K562 (cell line): ENCODE measurements around the gene SLC16A4. TPM values are rescaled to one million over a fixed set of nuclear protein-coding genes. Genes with fewer than 3 reads are reported as not detected.
A peak's percentile ranks its signal among the peaks of the same experiment; 100 is the strongest.

ENCODE experiments used
- CBX1 ChIP-seq: sonication (generic); IDR thresholded peaks from 2 replicates; pipeline ENCODE4 v1.6.1; 2016; ENCODE audit warnings: antibody characterized with exemption, low read depth, mild to moderate bottlenecking
- CEBPG ChIP-seq, 3 experiments: fragments of 200-800 bp in 1 of 3; sonication (Bioruptor generic) in 1 of 3; sonication (generic) in 1 of 3; formaldehyde crosslinking in 1 of 3; IDR thresholded peaks in 2 of 3; conservative IDR thresholded peaks in 1 of 3; 2 replicates each; pipeline versions ENCODE4 v1.6.1 to v1.8.0; 2016 to 2022; ENCODE audit warnings: missing compliant biosample characterization in 2 of 3, missing genetic modification characterization in 2 of 3, mild to moderate bottlenecking in 1 of 3, missing genetic modification reagents in 1 of 3
- CTBP1 ChIP-seq: fragments of 450-650 bp; IDR thresholded peaks from 2 replicates; pipeline ENCODE4 v1.6.1; 2016; ENCODE audit warnings: borderline replicate concordance
- MAZ ChIP-seq, 2 experiments: fragments of 450-650 bp in 1 of 2; sonication (generic) in 1 of 2; formaldehyde crosslinking; IDR thresholded peaks in 1 of 2; conservative IDR thresholded peaks in 1 of 2; 2 replicates each; pipeline versions ENCODE4 v1.4.0 to v1.5.0; 2020; ENCODE audit warnings: mild to moderate bottlenecking in 1 of 2, missing genetic modification reagents in 1 of 2
- MLLT1 ChIP-seq, 2 experiments: fragments of 450-650 bp; IDR thresholded peaks; 2 replicates each; pipeline ENCODE4 v1.6.1; 2016
- MTA3 ChIP-seq: fragments of 450-650 bp; formaldehyde crosslinking; IDR thresholded peaks from 2 replicates; pipeline ENCODE4 v1.6.1; 2017; ENCODE audit warnings: mild to moderate bottlenecking, borderline replicate concordance
- NKRF ChIP-seq: fragments of 450-650 bp; IDR thresholded peaks from 2 replicates; pipeline ENCODE4 v1.6.1; 2016; ENCODE audit warnings: borderline replicate concordance
- NR2C2 ChIP-seq, 2 experiments: fragments of 200-800 bp in 1 of 2; sonication (Bioruptor generic) in 1 of 2; sonication (generic) in 1 of 2; formaldehyde crosslinking in 1 of 2; IDR thresholded peaks; 2 replicates each; pipeline versions ENCODE4 v1.6.1 to v1.8.0; 2016 to 2022; ENCODE audit warnings: mild to moderate bottlenecking in 1 of 2, missing compliant biosample characterization in 1 of 2, missing genetic modification characterization in 1 of 2, missing genetic modification reagents in 1 of 2
- NRF1 ChIP-seq, 2 experiments: fragments of 450-650 bp; IDR thresholded peaks in 1 of 2; conservative IDR thresholded peaks in 1 of 2; 2 replicates each; pipeline ENCODE4 v1.6.1; 2014; ENCODE audit warnings: mild to moderate bottlenecking in 2 of 2
- PCBP2 ChIP-seq: fragments of 200-400 bp; formaldehyde crosslinking; IDR thresholded peaks from 2 replicates; pipeline ENCODE4 v1.6.1; 2018; ENCODE audit warnings: low read length, low read depth, mild to moderate bottlenecking, moderate library complexity; ENCODE audit not compliant: poor library complexity, severe bottlenecking
- POLR2A ChIP-seq: fragments of 450-650 bp; conservative IDR thresholded peaks from 2 replicates; pipeline ENCODE4 v1.6.1; 2016
- SP1 ChIP-seq: sonication (generic); formaldehyde crosslinking; IDR thresholded peaks from 2 replicates; pipeline ENCODE4 v1.8.1; 2022; ENCODE audit warnings: mild to moderate bottlenecking, missing genetic modification reagents
- ZBTB11 ChIP-seq, 3 experiments: fragments of 200-800 bp in 1 of 3; fragments of 250-450 bp in 1 of 3; fragments of 450-650 bp in 1 of 3; sonication (Bioruptor Pico) in 1 of 3; sonication (Bioruptor generic) in 1 of 3; formaldehyde crosslinking in 1 of 3; IDR thresholded peaks; 2 replicates each; pipeline versions ENCODE4 v1.6.1 to v1.8.0; 2016 to 2022; ENCODE audit warnings: mild to moderate bottlenecking in 2 of 3, missing genetic modification characterization in 2 of 3, missing compliant biosample characterization in 1 of 3, moderate library complexity in 1 of 3
- ZBTB17 ChIP-seq: fragments of 450-650 bp; formaldehyde crosslinking; IDR thresholded peaks from 2 replicates; pipeline ENCODE4 v1.4.0; 2020; ENCODE audit warnings: mild to moderate bottlenecking
- ZFP91 ChIP-seq: sonication (generic); formaldehyde crosslinking; IDR thresholded peaks from 2 replicates; pipeline ENCODE4 v1.8.0; 2022; ENCODE audit warnings: mild to moderate bottlenecking, missing genetic modification reagents
- ZNF316 ChIP-seq: fragments of 450-650 bp; IDR thresholded peaks from 2 replicates; pipeline ENCODE4 v1.6.1; 2016
- polyA plus RNA-seq, 8 experiments: library from polyadenylated mRNA; depleted of rRNA in 4 of 8; stranded (reverse) in 5 of 8; unstranded in 3 of 8; fragments of >200 nt; fragmentation: Nextera tagmentation in 2 of 8; fragmentation: Illumina TruSeq in 1 of 8; extraction: Ambion mirVana in 2 of 8; extraction: Trizol in 1 of 8; gene quantifications; 2 replicates each; pipeline versions ENCODE4 v1.2.1 to v1.2.3, GENCODE V29; 2011 to 2014; ENCODE audit warnings: inconsistent platforms in 1 of 8, missing spikeins in 1 of 8
- total RNA-seq, 7 experiments: library from RNA; depleted of rRNA in 6 of 7; stranded (reverse); fragments of >200 nt in 6 of 7; fragmentation: Illumina TruSeq in 2 of 7; extraction: Trizol in 2 of 7; gene quantifications; 2 replicates each; pipeline versions ENCODE4 v1.2.1 to v1.2.3, GENCODE V29; 2011 to 2021; ENCODE audit warnings: low replicate concordance in 1 of 7

SLC16A4 gene
- total and polyA plus RNA-seq, 9 of the 15 experiments (the other 6 are each of a cell fraction or from before 2014, with no cell fraction given): 0.04 to 0.31 (median 0.18) TPM; not detected in 1

- TF ChIP-seq NRF1 (conservative IDR thresholded peaks at IDR 0.05 in 1 of 2, IDR thresholded peaks at IDR 0.05 in 1 of 2) (peak in 1 of 2 experiments; percentile 37; a peak in 3 of 4 replicates), MTA3 (0 out of 2 replicates have a peak, but pooled peaks have one; percentile 76), NKRF (0 out of 2 replicates have a peak, but pooled peaks have one; percentile 3), CTBP1 (no peak), ZNF316 (peak; percentile 27), CBX1 (no peak), POLR2A (peak; percentile 52), MLLT1 (IDR thresholded peaks at IDR 0.05) (peak; percentile 8 to 58; a peak in 1 of 4 replicates), CEBPG (CRISPR knock-in tag; IDR thresholded peaks at IDR 0.05) (0 out of 2 replicates have a peak, but pooled peaks have one; percentile 11), CEBPG (tag; conservative IDR thresholded peaks at IDR 0.05 in 1 of 2, IDR thresholded peaks at IDR 0.05 in 1 of 2) (no peak), ZBTB17 (0 out of 2 replicates have a peak, but pooled peaks have one; percentile 19), ZFP91 (CRISPR knock-in tag) (peak; percentile 51; the same call in 1 of the 2 replicates), SP1 (0 out of 2 replicates have a peak, but pooled peaks have one; percentile 48), NR2C2 (CRISPR knock-in tag; IDR thresholded peaks at IDR 0.05) (peak; percentile 24; the same call in 1 of the 2 replicates), NR2C2 (tag; IDR thresholded peaks at IDR 0.05) (no peak), PCBP2 (no peak), ZBTB11 (CRISPR knock-in tag; IDR thresholded peaks at IDR 0.05) (0 out of 6 replicates have a peak, but pooled peaks of 1 of the 3 experiments have one; percentile 1), MAZ (CRISPR knock-in tag; conservative IDR thresholded peaks at IDR 0.05 in 1 of 2, IDR thresholded peaks at IDR 0.05 in 1 of 2) (peak in 1 of 2 experiments; percentile 22; a peak in 1 of 4 replicates)
Observed at GRCh38 chr1:110341146-110341871, 49.5 kb downstream of the SLC16A4 start (continued).
